ENCODE measurements around the gene ZNF740. TPM values are rescaled to one million over a fixed set of nuclear protein-coding genes. Genes with fewer than 3 reads are reported as not detected.
A peak's percentile ranks its signal among the peaks of the same experiment; 100 is the strongest.

ZNF740 gene
- total RNA-seq, 2 experiments from 2014 or later = 31.3 to 35.9 TPM

- no peaks in the 10 kb centered on the region for H3K27me3 Mint-ChIP-seq
- TF ChIP-seq CTCF (IDR thresholded peaks at IDR 0.05) = no peak
- H3K9me3 Mint-ChIP-seq = no peaks in the 10 kb centered on the region
- H3K27ac Mint-ChIP-seq = peak overlapping the region; percentile 91
- ChIA-PET POLR2A (interaction anchor here (0.8 to 6.7 kb wide), 14 partner anchors 10 to 141 kb away, joined by 3 to 91 read pairs (median 6); partner anchors contain the start of genes ESPL1, MYG1, PFDN5 and RARG), CTCF (interaction anchor here (0.9 to 17.7 kb wide), 12 partner anchors 9 to 163 kb away, joined by 3 to 199 read pairs (median 8); partner anchors contain the start of genes ESPL1 and SOAT2)
- ATAC-seq (no peak), DNase-seq (no peak)
- peaks cover 45% of the 10 kb centered on the region for H3K36me3 Mint-ChIP-seq (ENCODE audit: low read depth)
- peak overlapping the region; percentile 89 for H3K4me3 Mint-ChIP-seq
- peaks cover 50% of the 10 kb centered on the region for H3K4me1 Mint-ChIP-seq (ENCODE audit: low read depth)
- intact Hi-C loops (cut with micrococcal nuclease) = no loop called here
Measured at GRCh38 chr12:53181935-53182334, 1.4 kb downstream of the ZNF740 start.

GRCh38 chr12:53182903-53183302 lies 2.4 kb downstream of the ZNF740 start:
- no peaks in the 10 kb centered on the region for H3K27me3 Mint-ChIP-seq
- H3K4me3 Mint-ChIP-seq = peak overlapping the region; percentile 89
- TF ChIP-seq CTCF (IDR thresholded peaks at IDR 0.05) = no peak
- ATAC-seq (no peak), DNase-seq (no peak)
- peaks cover 50% of the 10 kb centered on the region for H3K4me1 Mint-ChIP-seq (ENCODE audit: low read depth)
- peaks cover 54% of the 10 kb centered on the region for H3K36me3 Mint-ChIP-seq (ENCODE audit: low read depth)
- POLR2A ChIA-PET = interaction anchor here (1.3 to 6.7 kb wide), 5 partner anchors 9 to 117 kb away, joined by 3 to 91 read pairs (median 22); no protein-coding TSS in a partner anchor
- no peaks in the 10 kb centered on the region for H3K9me3 Mint-ChIP-seq
- intact Hi-C loops (cut with micrococcal nuclease) = no loop called here
- peak overlapping the region; percentile 91 for H3K27ac Mint-ChIP-seq
- CTCF ChIA-PET = interaction anchor here (1.3 to 17.7 kb wide), 4 partner anchors 16 to 138 kb away, joined by 3 to 199 read pairs (median 33); partner anchors contain the start of gene AAAS

- CTCF ChIA-PET = interaction anchor here (0.8 to 17.7 kb wide), 12 partner anchors 10 to 146 kb away, joined by 3 to 199 read pairs (median 3); partner anchors contain the start of gene ESPL1
- Mint-ChIP-seq H3K4me3 (no peak overlapping the region), H3K27me3 (no peaks in the 10 kb centered on the region), H3K9me3 (no peaks in the 10 kb centered on the region), H3K36me3 (ENCODE audit: low read depth) (peaks cover 56% of the 10 kb centered on the region), H3K4me1 (ENCODE audit: low read depth) (peaks cover 43% of the 10 kb centered on the region), H3K27ac (peak overlapping the region; percentile 65)
- no peak for TF ChIP-seq CTCF (IDR thresholded peaks at IDR 0.05)
- DNase-seq (no peak), ATAC-seq (no peak)
- POLR2A ChIA-PET = interaction anchor here (1.0 to 6.7 kb wide), 5 partner anchors 9 to 97 kb away, joined by 3 to 91 read pairs (median 4); no protein-coding TSS in a partner anchor
- intact Hi-C loops (cut with micrococcal nuclease) = no loop called here
Measured at GRCh38 chr12:53184828-53185227, 4.3 kb downstream of the ZNF740 start.

GRCh38 chr12:53185582-53186153 lies 5.1 kb downstream of the ZNF740 start:
- no peaks in the 10 kb centered on the region for H3K27me3 Mint-ChIP-seq
- ChIA-PET POLR2A (interaction anchor here (1.0 to 6.7 kb wide), 5 partner anchors 8 to 97 kb away, joined by 3 to 91 read pairs (median 4); no protein-coding TSS in a partner anchor), CTCF (interaction anchor here (0.8 to 17.7 kb wide), 13 partner anchors 9 to 147 kb away, joined by 3 to 199 read pairs (median 3); partner anchors contain the start of gene ESPL1)
- no peak for TF ChIP-seq CTCF (IDR thresholded peaks at IDR 0.05)
- DNase-seq (no peak), ATAC-seq (no peak)
- no peaks in the 10 kb centered on the region for H3K9me3 Mint-ChIP-seq
- peak overlapping the region; percentile 65 for H3K27ac Mint-ChIP-seq
- H3K4me3 Mint-ChIP-seq = no peak overlapping the region
- peaks cover 60% of the 10 kb centered on the region for H3K36me3 Mint-ChIP-seq (ENCODE audit: low read depth)
- H3K4me1 Mint-ChIP-seq (ENCODE audit: low read depth) = peaks cover 48% of the 10 kb centered on the region
- intact Hi-C loops (cut with micrococcal nuclease) = no loop called here

GRCh38 chr12:53186745-53187144 lies 6.2 kb downstream of the ZNF740 start:
- H3K36me3 Mint-ChIP-seq (ENCODE audit: low read depth) = peaks cover 61% of the 10 kb centered on the region
- no peak for TF ChIP-seq CTCF (IDR thresholded peaks at IDR 0.05)
- DNase-seq (no peak), ATAC-seq (no peak)
- peaks cover 47% of the 10 kb centered on the region for H3K4me1 Mint-ChIP-seq (ENCODE audit: low read depth)
- no peak overlapping the region for H3K4me3 Mint-ChIP-seq
- H3K9me3 Mint-ChIP-seq = no peaks in the 10 kb centered on the region
- POLR2A ChIA-PET = interaction anchor here (1.2 to 4.3 kb wide), 7 partner anchors 9 to 80 kb away, joined by 3 to 23 read pairs (median 6); no protein-coding TSS in a partner anchor
- intact Hi-C loops (cut with micrococcal nuclease) = no loop called here
- no peaks in the 10 kb centered on the region for H3K27me3 Mint-ChIP-seq
- no peak overlapping the region for H3K27ac Mint-ChIP-seq
- CTCF ChIA-PET = interaction anchor here (1.2 to 17.7 kb wide), 8 partner anchors 9 to 121 kb away, joined by 4 to 199 read pairs (median 8); no protein-coding TSS in a partner anchor

Data from activated CD8-positive, alpha-beta T cell treated with anti-CD3 and anti-CD28 coated beads for 36 hours (primary cell).